ENCODE data around the gene CAMSAP2.

DNA sequence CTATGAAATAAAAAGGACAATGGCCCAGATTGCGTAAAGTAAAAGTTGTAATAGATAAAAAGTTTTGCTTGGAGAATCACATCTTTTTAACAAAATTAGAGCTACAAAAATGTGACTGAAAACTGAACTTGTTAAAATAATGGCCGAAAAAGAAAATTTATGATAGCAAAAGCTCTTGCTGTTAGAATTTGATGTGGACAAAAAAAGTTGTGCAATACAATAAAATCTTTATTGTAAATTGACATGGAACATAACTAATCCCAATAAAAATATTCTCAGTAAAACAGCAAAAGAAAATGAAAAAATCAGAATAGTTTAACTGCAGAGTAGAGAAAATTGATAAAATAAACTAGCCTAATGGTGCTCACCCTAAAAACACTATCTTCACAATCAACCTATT, 11.4 kb upstream of the CAMSAP2 start:
- TF ChIP-seq, protein P1, sequence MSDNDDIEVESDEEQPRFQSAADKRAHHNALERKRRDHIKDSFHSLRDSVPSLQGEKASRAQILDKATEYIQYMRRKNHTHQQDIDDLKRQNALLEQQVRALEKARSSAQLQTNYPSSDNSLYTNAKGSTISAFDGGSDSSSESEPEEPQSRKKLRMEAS (IDR thresholded peaks at IDR 0.05): no peak
- TF ChIP-seq, protein P2, sequence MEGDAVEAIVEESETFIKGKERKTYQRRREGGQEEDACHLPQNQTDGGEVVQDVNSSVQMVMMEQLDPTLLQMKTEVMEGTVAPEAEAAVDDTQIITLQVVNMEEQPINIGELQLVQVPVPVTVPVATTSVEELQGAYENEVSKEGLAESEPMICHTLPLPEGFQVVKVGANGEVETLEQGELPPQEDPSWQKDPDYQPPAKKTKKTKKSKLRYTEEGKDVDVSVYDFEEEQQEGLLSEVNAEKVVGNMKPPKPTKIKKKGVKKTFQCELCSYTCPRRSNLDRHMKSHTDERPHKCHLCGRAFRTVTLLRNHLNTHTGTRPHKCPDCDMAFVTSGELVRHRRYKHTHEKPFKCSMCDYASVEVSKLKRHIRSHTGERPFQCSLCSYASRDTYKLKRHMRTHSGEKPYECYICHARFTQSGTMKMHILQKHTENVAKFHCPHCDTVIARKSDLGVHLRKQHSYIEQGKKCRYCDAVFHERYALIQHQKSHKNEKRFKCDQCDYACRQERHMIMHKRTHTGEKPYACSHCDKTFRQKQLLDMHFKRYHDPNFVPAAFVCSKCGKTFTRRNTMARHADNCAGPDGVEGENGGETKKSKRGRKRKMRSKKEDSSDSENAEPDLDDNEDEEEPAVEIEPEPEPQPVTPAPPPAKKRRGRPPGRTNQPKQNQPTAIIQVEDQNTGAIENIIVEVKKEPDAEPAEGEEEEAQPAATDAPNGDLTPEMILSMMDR (IDR thresholded peaks at IDR 0.05; ENCODE audit: control extremely low read depth in 1 of 3, insufficient read depth in 1 of 3, low read depth in 1 of 3, low read length in 3 of 3): no peak
- TF ChIP-seq, protein P3, sequence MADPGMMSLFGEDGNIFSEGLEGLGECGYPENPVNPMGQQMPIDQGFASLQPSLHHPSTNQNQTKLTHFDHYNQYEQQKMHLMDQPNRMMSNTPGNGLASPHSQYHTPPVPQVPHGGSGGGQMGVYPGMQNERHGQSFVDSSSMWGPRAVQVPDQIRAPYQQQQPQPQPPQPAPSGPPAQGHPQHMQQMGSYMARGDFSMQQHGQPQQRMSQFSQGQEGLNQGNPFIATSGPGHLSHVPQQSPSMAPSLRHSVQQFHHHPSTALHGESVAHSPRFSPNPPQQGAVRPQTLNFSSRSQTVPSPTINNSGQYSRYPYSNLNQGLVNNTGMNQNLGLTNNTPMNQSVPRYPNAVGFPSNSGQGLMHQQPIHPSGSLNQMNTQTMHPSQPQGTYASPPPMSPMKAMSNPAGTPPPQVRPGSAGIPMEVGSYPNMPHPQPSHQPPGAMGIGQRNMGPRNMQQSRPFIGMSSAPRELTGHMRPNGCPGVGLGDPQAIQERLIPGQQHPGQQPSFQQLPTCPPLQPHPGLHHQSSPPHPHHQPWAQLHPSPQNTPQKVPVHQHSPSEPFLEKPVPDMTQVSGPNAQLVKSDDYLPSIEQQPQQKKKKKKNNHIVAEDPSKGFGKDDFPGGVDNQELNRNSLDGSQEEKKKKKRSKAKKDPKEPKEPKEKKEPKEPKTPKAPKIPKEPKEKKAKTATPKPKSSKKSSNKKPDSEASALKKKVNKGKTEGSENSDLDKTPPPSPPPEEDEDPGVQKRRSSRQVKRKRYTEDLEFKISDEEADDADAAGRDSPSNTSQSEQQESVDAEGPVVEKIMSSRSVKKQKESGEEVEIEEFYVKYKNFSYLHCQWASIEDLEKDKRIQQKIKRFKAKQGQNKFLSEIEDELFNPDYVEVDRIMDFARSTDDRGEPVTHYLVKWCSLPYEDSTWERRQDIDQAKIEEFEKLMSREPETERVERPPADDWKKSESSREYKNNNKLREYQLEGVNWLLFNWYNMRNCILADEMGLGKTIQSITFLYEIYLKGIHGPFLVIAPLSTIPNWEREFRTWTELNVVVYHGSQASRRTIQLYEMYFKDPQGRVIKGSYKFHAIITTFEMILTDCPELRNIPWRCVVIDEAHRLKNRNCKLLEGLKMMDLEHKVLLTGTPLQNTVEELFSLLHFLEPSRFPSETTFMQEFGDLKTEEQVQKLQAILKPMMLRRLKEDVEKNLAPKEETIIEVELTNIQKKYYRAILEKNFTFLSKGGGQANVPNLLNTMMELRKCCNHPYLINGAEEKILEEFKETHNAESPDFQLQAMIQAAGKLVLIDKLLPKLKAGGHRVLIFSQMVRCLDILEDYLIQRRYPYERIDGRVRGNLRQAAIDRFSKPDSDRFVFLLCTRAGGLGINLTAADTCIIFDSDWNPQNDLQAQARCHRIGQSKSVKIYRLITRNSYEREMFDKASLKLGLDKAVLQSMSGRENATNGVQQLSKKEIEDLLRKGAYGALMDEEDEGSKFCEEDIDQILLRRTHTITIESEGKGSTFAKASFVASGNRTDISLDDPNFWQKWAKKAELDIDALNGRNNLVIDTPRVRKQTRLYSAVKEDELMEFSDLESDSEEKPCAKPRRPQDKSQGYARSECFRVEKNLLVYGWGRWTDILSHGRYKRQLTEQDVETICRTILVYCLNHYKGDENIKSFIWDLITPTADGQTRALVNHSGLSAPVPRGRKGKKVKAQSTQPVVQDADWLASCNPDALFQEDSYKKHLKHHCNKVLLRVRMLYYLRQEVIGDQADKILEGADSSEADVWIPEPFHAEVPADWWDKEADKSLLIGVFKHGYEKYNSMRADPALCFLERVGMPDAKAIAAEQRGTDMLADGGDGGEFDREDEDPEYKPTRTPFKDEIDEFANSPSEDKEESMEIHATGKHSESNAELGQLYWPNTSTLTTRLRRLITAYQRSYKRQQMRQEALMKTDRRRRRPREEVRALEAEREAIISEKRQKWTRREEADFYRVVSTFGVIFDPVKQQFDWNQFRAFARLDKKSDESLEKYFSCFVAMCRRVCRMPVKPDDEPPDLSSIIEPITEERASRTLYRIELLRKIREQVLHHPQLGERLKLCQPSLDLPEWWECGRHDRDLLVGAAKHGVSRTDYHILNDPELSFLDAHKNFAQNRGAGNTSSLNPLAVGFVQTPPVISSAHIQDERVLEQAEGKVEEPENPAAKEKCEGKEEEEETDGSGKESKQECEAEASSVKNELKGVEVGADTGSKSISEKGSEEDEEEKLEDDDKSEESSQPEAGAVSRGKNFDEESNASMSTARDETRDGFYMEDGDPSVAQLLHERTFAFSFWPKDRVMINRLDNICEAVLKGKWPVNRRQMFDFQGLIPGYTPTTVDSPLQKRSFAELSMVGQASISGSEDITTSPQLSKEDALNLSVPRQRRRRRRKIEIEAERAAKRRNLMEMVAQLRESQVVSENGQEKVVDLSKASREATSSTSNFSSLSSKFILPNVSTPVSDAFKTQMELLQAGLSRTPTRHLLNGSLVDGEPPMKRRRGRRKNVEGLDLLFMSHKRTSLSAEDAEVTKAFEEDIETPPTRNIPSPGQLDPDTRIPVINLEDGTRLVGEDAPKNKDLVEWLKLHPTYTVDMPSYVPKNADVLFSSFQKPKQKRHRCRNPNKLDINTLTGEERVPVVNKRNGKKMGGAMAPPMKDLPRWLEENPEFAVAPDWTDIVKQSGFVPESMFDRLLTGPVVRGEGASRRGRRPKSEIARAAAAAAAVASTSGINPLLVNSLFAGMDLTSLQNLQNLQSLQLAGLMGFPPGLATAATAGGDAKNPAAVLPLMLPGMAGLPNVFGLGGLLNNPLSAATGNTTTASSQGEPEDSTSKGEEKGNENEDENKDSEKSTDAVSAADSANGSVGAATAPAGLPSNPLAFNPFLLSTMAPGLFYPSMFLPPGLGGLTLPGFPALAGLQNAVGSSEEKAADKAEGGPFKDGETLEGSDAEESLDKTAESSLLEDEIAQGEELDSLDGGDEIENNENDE (IDR thresholded peaks at IDR 0.05; ENCODE audit: insufficient replicate concordance, low read length): no peak
- TF ChIP-seq CEBPB (IDR thresholded peaks at IDR 0.05; ENCODE audit: low read depth, low read length) (no peak), POLR2A (IDR thresholded peaks at IDR 0.05; ENCODE audit: control extremely low read depth in 1 of 2, low read depth in 2 of 2, low read length in 2 of 2) (no peak)
